ENCODE data around the gene JMJD8. TPM values are rescaled to one million over a fixed set of nuclear protein-coding genes. Genes with fewer than 3 reads are reported as not detected.

Gene JMJD8
- total and polyA plus RNA-seq, 9 of the 15 experiments (the other 6 are each of a cell fraction or from before 2014, with no cell fraction given): 1.2 to 50.6 (median 29.3) TPM

- Histone ChIP-seq H3K27ac (ENCODE audit: extremely low read depth, low read depth, low read length) (no peak overlapping the region), H3K9me3 (replicated peaks; ENCODE audit: control insufficient read depth, insufficient read depth, low read depth, low read length) (no peaks in the 10 kb centered on the region), H2AFZ (ENCODE audit: low read depth, low read length) (no peak overlapping the region), H3K36me3 (ENCODE audit: control insufficient read depth, insufficient read depth, low read length) (peaks cover 43% of the 10 kb centered on the region), H3K79me2 (ENCODE audit: control insufficient read depth, insufficient read depth, low read length) (peaks cover 29% of the 10 kb centered on the region), H3K4me3 (no peak overlapping the region), H3K4me1 (replicated peaks in 1 of 2; ENCODE audit: control insufficient read depth in 2 of 2, insufficient read depth in 2 of 2, low read length in 2 of 2) (peaks cover 36 to 98% of the 10 kb centered on the region in 2 experiments), H3K9ac (ENCODE audit: insufficient read depth in 1 of 2, low read depth in 2 of 2, low read length in 2 of 2) (peak overlapping the region in 1 of 2 experiments; percentile 53; a peak in 2 of 4 replicates), H3K27me3 (ENCODE audit: control insufficient read depth in 2 of 2, insufficient read depth in 2 of 2, low read length in 2 of 2) (no peaks in the 10 kb centered on the region), H3K4me2 (ENCODE audit: insufficient read depth, low read length) (no peak overlapping the region), H3K9me1 (ENCODE audit: control insufficient read depth, insufficient read depth, low read length) (peaks cover 9% of the 10 kb centered on the region), H4K20me1 (replicated peaks; ENCODE audit: control insufficient read depth, insufficient read depth, low read length) (peaks cover 18% of the 10 kb centered on the region)
- in situ Hi-C loops (cut with MboI) (loop anchor here (10.0 kb wide), 1 partner anchor 283 kb away; the partner anchor contains the start of gene NME4), intact Hi-C loops (cut with micrococcal nuclease) (loop anchor here (5.0 kb wide), 1 partner anchor 40 kb away; the partner anchor contains the start of gene METTL26)
- no peak for DNase-seq (ENCODE audit: extremely low read depth in 1 of 4, low spot score in 3 of 4)
- TF ChIP-seq HDAC3 (IDR thresholded peaks at IDR 0.05; ENCODE audit: borderline replicate concordance, partially characterized antibody): no peak
- no peak for TF ChIP-seq ZNF274 (IDR thresholded peaks at IDR 0.05; ENCODE audit: borderline replicate concordance, low read depth, low read length)
- no peak for TF ChIP-seq MLX (CRISPR knock-in tag; conservative IDR thresholded peaks at IDR 0.05)
- TF ChIP-seq RB1 (IDR thresholded peaks at IDR 0.05; ENCODE audit: low read depth): no peak
- TF ChIP-seq RBFOX2 (IDR thresholded peaks at IDR 0.05; ENCODE audit: low read depth, low read length): peak; percentile 0; the same call in 1 of the 2 replicates
- 0 out of 2 replicates have a peak, but pooled peaks have one; percentile 48 for TF ChIP-seq ZNF740 (CRISPR knock-in tag; IDR thresholded peaks at IDR 0.05)
- TF ChIP-seq ZNF740 (tag; IDR thresholded peaks at IDR 0.05): no peak
- TF ChIP-seq RFX1 (IDR thresholded peaks at IDR 0.05): peak; percentile 85
- peak; percentile 63 for TF ChIP-seq PCBP1 (IDR thresholded peaks at IDR 0.05; ENCODE audit: low read depth, low read length, poor library complexity, severe bottlenecking)
- peak; percentile 23; the same call in 1 of the 2 replicates for TF ChIP-seq TGIF2 (CRISPR knock-in tag; IDR thresholded peaks at IDR 0.05)
- TF ChIP-seq CLOCK (CRISPR knock-in tag; IDR thresholded peaks at IDR 0.05; ENCODE audit: borderline replicate concordance): no peak
- TF ChIP-seq ZBED1 (IDR thresholded peaks at IDR 0.05): no peak
- 85% methylated on average over 51 of the region's 57 CpGs for WGBS (ENCODE audit: insufficient coverage, low coverage, missing lambda C conversion rate)
- BruUV-seq (replicated peaks): no TSS peak
- no peak for FAIRE-seq
- ChIA-PET POLR2A (interaction anchor here (0.6 to 1.5 kb wide), 3 partner anchors 10 to 402 kb away, joined by 3 read pairs; no protein-coding TSS in a partner anchor), CTCF (ENCODE audit: low intra/inter-chr PET ratio) (no interaction called here)
- ATAC-seq: no peak
These were observed 6.6 kb downstream of the JMJD8 start for GRCh38 chr16:677316-678190.

All from K562 (cell line).